GM23338 (cell line): ENCODE data around the gene SPATA31C1. TPM values are rescaled to one million over a fixed set of nuclear protein-coding genes. Genes with fewer than 3 reads are reported as not detected.
"Not testable (repeated sequence)": the region's sequence is repeated elsewhere in the genome, so short reads cannot be mapped to it uniquely, and the experiment has no call there.

Source experiments
- ATAC-seq: fragments of 200-7000 bp; cut with Tn5 transposase; 3 replicates; pipeline ENCODE4 v1.9.1; 2020
- DNase-seq: peaks from one replicate; pipeline ENCODE4 v3.0.0-alpha.2; 2015; ENCODE audit warnings: low spot score
- H2AFZ ChIP-seq: fragments of 200-600 bp; sonication (generic); 2 replicates; pipeline ENCODE4 v1.8.0; 2016; ENCODE audit warnings: antibody characterized with exemption, mild to moderate bottlenecking, moderate library complexity
- H3F3A ChIP-seq: fragments of 200-600 bp; sonication (generic); replicated peaks from 2 replicates; pipeline ENCODE4 v1.8.0; 2017; ENCODE audit warnings: antibody characterized with exemption, mixed run types, low read depth
- H3K27ac ChIP-seq: fragments of 200-600 bp; sonication (generic); 2 replicates; pipeline ENCODE4 v1.6.1; 2016; ENCODE audit warnings: low read depth
- H3K27me3 ChIP-seq: fragments of 200-600 bp; sonication (generic); 2 replicates; pipeline ENCODE4 v1.8.0; 2016; ENCODE audit warnings: mild to moderate bottlenecking, mixed run types, moderate library complexity; ENCODE audit not compliant: insufficient read depth
- H3K36me3 ChIP-seq: fragments of 200-600 bp; sonication (generic); 2 replicates; pipeline ENCODE4 v1.8.0; 2016; ENCODE audit warnings: mild to moderate bottlenecking; ENCODE audit not compliant: insufficient read depth
- H3K4me1 ChIP-seq: fragments of 200-600 bp; sonication (generic); 2 replicates; pipeline ENCODE4 v1.8.0; 2016; ENCODE audit warnings: mild to moderate bottlenecking, moderate library complexity; ENCODE audit not compliant: insufficient read depth
- H3K4me2 ChIP-seq: fragments of 200-600 bp; sonication (generic); 2 replicates; pipeline ENCODE4 v1.7.1; 2017; ENCODE audit warnings: mixed run types
- H3K4me3 ChIP-seq: fragments of 200-600 bp; sonication (generic); 2 replicates; pipeline ENCODE4 v1.6.1; 2016; ENCODE audit warnings: mixed run types
- H3K79me2 ChIP-seq: fragments of 200-600 bp; sonication (generic); replicated peaks from 2 replicates; pipeline ENCODE4 v1.8.0; 2017; ENCODE audit warnings: mild to moderate bottlenecking; ENCODE audit not compliant: insufficient read depth
- H3K9me2 ChIP-seq: fragments of 200-600 bp; sonication (generic); 2 replicates; pipeline ENCODE4 v1.8.0; 2017; ENCODE audit not compliant: insufficient read depth
- H4K20me1 ChIP-seq: fragments of 200-600 bp; sonication (generic); replicated peaks from 2 replicates; pipeline ENCODE4 v1.8.0; 2017; ENCODE audit warnings: mild to moderate bottlenecking; ENCODE audit not compliant: insufficient read depth
- H3K27ac Mint-ChIP-seq: 2 replicates; pipeline ENCODE4 v1.8.0; 2020; ENCODE audit warnings: inconsistent platforms, mild to moderate bottlenecking, moderate library complexity, mixed read lengths
- H3K27me3 Mint-ChIP-seq: 3 replicates; pipeline ENCODE4 v1.8.0; 2022; ENCODE audit warnings: low read depth, mild to moderate bottlenecking, moderate library complexity, mixed read lengths, inconsistent platforms; ENCODE audit not compliant: insufficient read depth, poor library complexity
- H3K36me3 Mint-ChIP-seq: 3 replicates; pipeline ENCODE4 v1.8.0; 2021; ENCODE audit warnings: low read depth, mild to moderate bottlenecking, inconsistent platforms, moderate library complexity, mixed read lengths
- H3K4me1 Mint-ChIP-seq: 3 replicates; pipeline ENCODE4 v1.8.0; 2020; ENCODE audit warnings: mild to moderate bottlenecking, inconsistent platforms, mixed read lengths
- H3K4me3 Mint-ChIP-seq: 3 replicates; pipeline ENCODE4 v1.8.0; 2021; ENCODE audit warnings: moderate library complexity, mild to moderate bottlenecking, inconsistent platforms, mixed read lengths
- H3K9me3 Mint-ChIP-seq: 3 replicates; pipeline ENCODE4 v1.8.0; 2020; ENCODE audit warnings: moderate library complexity, mild to moderate bottlenecking, inconsistent platforms, mixed read lengths
- CREB1 ChIP-seq: fragments of 250-450 bp; sonication (Bioruptor Pico); IDR thresholded peaks from 2 replicates; pipeline ENCODE4 v1.5.0; 2020; ENCODE audit warnings: low read depth, mild to moderate bottlenecking, moderate library complexity
- POLR2AphosphoS5 ChIP-seq: IDR thresholded peaks from 2 replicates; pipeline ENCODE4 v1.6.1; 2016; ENCODE audit warnings: antibody characterized with exemption, low read depth
- REST ChIP-seq: IDR thresholded peaks from one replicate; pipeline ENCODE4 v1.6.1; 2018; ENCODE audit warnings: antibody characterized with exemption; ENCODE audit not compliant: unreplicated experiment
- ZNF462 ChIP-seq: fragments of 250-450 bp; sonication (Bioruptor Pico); IDR thresholded peaks from 2 replicates; pipeline ENCODE4 v1.5.0; 2020; ENCODE audit warnings: mild to moderate bottlenecking, moderate library complexity
- polyA plus RNA-seq: library from polyadenylated mRNA; unstranded; fragments of >200 nt; fragmentation: Nextera tagmentation; extraction: Ambion mirVana; gene quantifications from 2 replicates; pipeline ENCODE4 v1.2.1, GENCODE V29; 2016
- total RNA-seq: library from RNA; depleted of rRNA; stranded (reverse); fragments of >200 nt; shearing (Covaris generic); gene quantifications from 2 replicates; pipeline ENCODE4 v1.2.3, GENCODE V29; 2014

Gene SPATA31C1
- total and polyA plus RNA-seq, 2 experiments from 2014 or later, result not detected

DNA sequence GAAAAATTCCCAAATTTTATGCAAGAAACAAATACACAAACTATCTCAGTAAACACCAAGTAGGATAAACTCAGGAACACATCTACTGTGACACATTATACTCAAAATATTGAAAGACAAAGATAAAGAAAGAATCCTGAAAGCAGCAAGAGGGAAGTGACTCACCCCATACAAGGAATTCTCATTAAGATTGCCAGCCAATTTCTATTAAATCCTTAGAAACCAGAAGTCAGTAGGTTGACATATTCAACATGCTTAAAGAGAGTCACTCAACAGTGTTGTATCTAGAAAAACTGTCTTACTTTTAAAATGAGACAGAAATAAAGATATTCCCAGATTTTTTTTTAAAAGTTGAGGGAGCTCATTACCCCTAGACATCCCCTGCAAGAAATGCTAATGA, 19.6 kb upstream of the SPATA31C1 start (continued):
- no peak for TF ChIP-seq ZNF462
- no peak for TF ChIP-seq REST
- no peak for TF ChIP-seq CREB1
- TF ChIP-seq POLR2AphosphoS5, result no peak

- not testable (repeated sequence) for H3F3A ChIP-seq, H3K4me3 ChIP-seq, H3K4me1 ChIP-seq, H3K79me2 ChIP-seq, H3K9me2 ChIP-seq, H3K4me1 Mint-ChIP-seq, H4K20me1 ChIP-seq, H3K27me3 ChIP-seq, H3K36me3 ChIP-seq, DNase-seq, H3K4me2 ChIP-seq, H3K27ac Mint-ChIP-seq, H3K27me3 Mint-ChIP-seq, H3K27ac ChIP-seq, H3K4me3 Mint-ChIP-seq, ATAC-seq, H2AFZ ChIP-seq
- peaks cover 21% of the 10 kb centered on the region; the same call in 2 of the 3 replicates for H3K36me3 Mint-ChIP-seq
- peaks cover 57% of the 10 kb centered on the region for H3K9me3 Mint-ChIP-seq
Observed at GRCh38 chr9:87902371-87902770, 15.4 kb upstream of the SPATA31C1 start.
